Ishikawa (cell line): Measurements from ENCODE around the gene R3HDM1.

Experiments used
- CEBPB ChIP-seq: IDR thresholded peaks from 2 replicates; pipeline ENCODE4 v1.6.1; 2012
- CREB1 ChIP-seq: IDR thresholded peaks from 2 replicates; pipeline ENCODE4 v1.6.1; 2012; ENCODE audit warnings: low read depth
- EGR1 ChIP-seq: IDR thresholded peaks from 2 replicates; pipeline ENCODE4 v1.6.1; 2012
- EP300 ChIP-seq: IDR thresholded peaks from 2 replicates; pipeline ENCODE4 v1.6.1; 2012; ENCODE audit warnings: borderline replicate concordance
- FOXM1 ChIP-seq: IDR thresholded peaks from 2 replicates; pipeline ENCODE4 v1.6.1; 2012; ENCODE audit warnings: low read depth, borderline replicate concordance
- MAX ChIP-seq: IDR thresholded peaks from 2 replicates; pipeline ENCODE4 v1.6.1; 2012
- NFIC ChIP-seq: IDR thresholded peaks from 2 replicates; pipeline ENCODE4 v1.6.1; 2012
- RAD21 ChIP-seq: IDR thresholded peaks from 2 replicates; pipeline ENCODE4 v1.6.1; 2012; ENCODE audit warnings: low read depth
- REST ChIP-seq: IDR thresholded peaks from 2 replicates; pipeline ENCODE4 v1.6.1; 2012; ENCODE audit warnings: low read depth, mild to moderate bottlenecking
- TAF1 ChIP-seq: IDR thresholded peaks from 2 replicates; pipeline ENCODE4 v1.6.1; 2012; ENCODE audit warnings: low read depth, mild to moderate bottlenecking
- TCF12 ChIP-seq: IDR thresholded peaks from 2 replicates; pipeline ENCODE4 v1.6.1; 2012; ENCODE audit warnings: low read depth
- TEAD4 ChIP-seq: IDR thresholded peaks from 2 replicates; pipeline ENCODE4 v1.6.1; 2012
- USF1 ChIP-seq: IDR thresholded peaks from 2 replicates; pipeline ENCODE4 v1.6.1; 2012
- YY1 ChIP-seq: IDR thresholded peaks from 2 replicates; pipeline ENCODE4 v1.6.1; 2012; ENCODE audit warnings: low read depth
- ZBTB7A ChIP-seq: IDR thresholded peaks from 2 replicates; pipeline ENCODE4 v1.6.1; 2012; ENCODE audit warnings: low read depth

Gene R3HDM1

GRCh38 chr2:135688978-135689377 is 157.7 kb downstream of the R3HDM1 start:
- TF ChIP-seq RAD21 = no peak
- TF ChIP-seq TEAD4 = no peak
- TF ChIP-seq CREB1 = no peak
- TF ChIP-seq YY1 = no peak
- no peak for TF ChIP-seq TCF12
- TF ChIP-seq USF1 = no peak
- TF ChIP-seq REST = no peak
- TF ChIP-seq MAX = no peak
- TF ChIP-seq CEBPB = no peak
- no peak for TF ChIP-seq ZBTB7A
- TF ChIP-seq TAF1 = no peak
- TF ChIP-seq NFIC = no peak
- no peak for TF ChIP-seq EGR1
- no peak for TF ChIP-seq FOXM1

- TF ChIP-seq NFIC (no peak), RAD21 (no peak), REST (no peak), TEAD4 (no peak), MAX (no peak), FOXM1 (no peak), ZBTB7A (no peak), USF1 (no peak), YY1 (no peak), CEBPB (no peak), EP300 (no peak), TAF1 (no peak), TCF12 (no peak), CREB1 (no peak), EGR1 (no peak)
Observed at GRCh38 chr2:135689679-135690078, 158.4 kb downstream of the R3HDM1 start.

GRCh38 chr2:135694711-135695110 is 163.4 kb downstream of the R3HDM1 start:
- no peak for TF ChIP-seq MAX
- no peak for TF ChIP-seq TCF12
- no peak for TF ChIP-seq YY1
- TF ChIP-seq NFIC = no peak
- TF ChIP-seq CREB1 = no peak
- TF ChIP-seq USF1 = no peak
- TF ChIP-seq RAD21 = no peak
- TF ChIP-seq EGR1 = no peak

- TF ChIP-seq MAX (no peak), USF1 (no peak), NFIC (no peak), REST (no peak), TAF1 (no peak), CEBPB (no peak), EGR1 (no peak), ZBTB7A (no peak)
Observed at GRCh38 chr2:135698838-135699237, 167.6 kb downstream of the R3HDM1 start.
